ENCODE measurements around the gene CDCP1.

GRCh38 chr3:45165497-45166283, 19.5 kb upstream of the CDCP1 start:
- TF ChIP-seq EZH2phosphoT487 (IDR thresholded peaks at IDR 0.05; ENCODE audit: low read length): no peak
- TF ChIP-seq EZH2 (optimal IDR thresholded peaks at IDR 0.05; ENCODE audit: low read depth, low read length): no peak
- TF ChIP-seq CTCF (IDR thresholded peaks at IDR 0.05; ENCODE audit: low read length): no peak

Data from MM.1S (cell line).